Stimulated activated CD4-positive, alpha-beta T cell treated with anti-CD3 and anti-CD28 coated beads, Interleukin-4, amount 100 ng/mL, for 24 hours (primary cell): ENCODE results near the gene ADAMTS8.
"Not testable (repeated sequence)": the region's sequence is repeated elsewhere in the genome, so short reads cannot be mapped to it uniquely, and the experiment has no call there.

ENCODE experiments used
- DNase-seq: peaks from one replicate; pipeline ENCODE4 v3.0.0-alpha.2; 2020

ADAMTS8 gene

GRCh38 chr11:130459521-130459920, 31.1 kb upstream of the ADAMTS8 start:
- no peak for DNase-seq

- DNase-seq, result no peak
These were observed 30.0 kb upstream of the ADAMTS8 start for GRCh38 chr11:130458410-130458729.

GRCh38 chr11:130457623-130458409, 29.4 kb upstream of the ADAMTS8 start:
- no peak for DNase-seq

- DNase-seq, result no peak
These were observed 27.9 kb upstream of the ADAMTS8 start for GRCh38 chr11:130456286-130456685.

DNA sequence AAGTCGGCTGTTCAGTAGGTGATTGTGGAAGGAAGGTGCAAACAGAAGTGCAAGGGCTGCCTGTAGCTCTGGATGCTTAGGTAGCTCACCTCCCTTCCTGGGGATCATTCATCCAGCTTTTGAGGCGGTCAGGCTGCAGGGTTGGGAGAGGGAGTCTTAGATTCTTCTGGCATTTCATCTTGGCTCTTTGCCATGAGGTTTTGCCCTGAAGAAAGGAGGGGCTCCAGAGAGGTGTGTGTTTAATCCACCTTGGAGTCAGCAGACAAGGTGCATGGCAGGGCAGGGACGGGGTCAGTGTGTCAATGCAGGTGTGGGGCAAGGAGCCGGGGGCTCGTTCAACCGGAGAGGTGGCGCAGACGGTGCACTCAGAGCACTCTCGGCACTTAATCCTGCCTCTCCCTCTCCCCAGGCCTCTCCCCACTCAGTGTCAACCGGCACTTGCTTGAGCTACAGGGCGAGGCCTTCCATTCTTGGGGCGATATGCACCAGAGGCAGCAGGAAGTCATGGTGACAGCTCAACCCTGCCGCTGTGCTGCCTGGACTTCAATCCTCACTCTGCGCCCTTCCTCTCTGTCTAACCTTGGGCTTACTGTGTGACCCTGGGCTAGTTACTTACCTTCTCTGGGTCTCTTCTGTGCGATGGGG, 27.2 kb upstream of the ADAMTS8 start:
- no peak for DNase-seq

DNA sequence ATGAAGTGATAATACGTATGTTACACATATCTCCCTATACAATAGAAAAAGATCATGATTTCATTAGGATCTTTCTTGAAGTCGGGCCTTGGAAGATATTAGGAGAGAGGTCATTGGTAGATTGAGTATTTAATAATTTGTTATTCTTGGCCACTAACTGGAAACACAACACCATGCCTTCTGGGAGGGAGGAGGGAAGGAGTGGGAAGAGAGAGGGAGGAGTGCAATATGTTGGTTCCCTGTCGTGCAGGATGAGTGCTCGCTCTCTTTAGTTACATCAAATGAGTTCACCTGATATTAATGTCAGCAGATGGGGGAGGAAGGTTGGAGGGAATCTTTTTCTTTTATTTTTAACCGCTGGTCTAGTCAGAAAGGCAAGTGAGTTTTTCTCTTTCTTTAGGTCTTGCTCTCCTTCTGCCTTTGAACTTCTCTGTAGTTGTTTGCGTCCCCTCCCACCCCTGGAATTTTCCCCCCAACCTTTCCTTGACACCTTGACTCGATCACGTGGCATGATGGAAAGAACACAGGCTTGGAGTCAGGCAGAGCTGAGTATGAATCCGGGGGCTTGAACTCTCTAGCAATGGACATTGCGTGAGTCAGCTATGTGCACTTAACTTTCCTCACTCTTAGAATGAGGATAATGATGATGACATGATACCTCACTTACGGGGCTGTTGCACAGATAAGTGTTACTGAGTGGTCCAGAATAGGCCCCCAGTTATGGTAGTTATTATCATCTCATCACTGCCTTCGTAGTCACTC, 26.3 kb upstream of the ADAMTS8 start:
- no peak for DNase-seq

DNA sequence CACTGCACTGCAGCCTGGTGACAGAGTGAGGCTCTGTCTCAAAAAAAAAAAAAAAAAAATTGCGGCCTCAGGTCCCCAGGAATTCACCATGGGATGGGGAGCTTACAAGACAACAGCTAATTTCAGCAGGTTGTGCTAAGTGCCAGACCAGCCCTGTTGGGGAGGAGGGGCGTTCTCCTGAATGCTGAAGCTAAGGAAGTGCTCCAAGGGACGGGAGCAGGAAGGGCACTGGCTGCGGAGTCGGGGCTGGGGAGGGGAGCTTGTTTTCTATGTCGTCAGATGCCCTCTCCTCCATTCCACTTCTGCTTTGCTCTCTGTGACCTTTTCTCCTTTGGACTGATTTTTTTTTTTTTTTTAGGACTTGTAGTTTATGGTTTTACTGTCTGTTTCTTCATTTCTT, 24.5 kb upstream of the ADAMTS8 start:
- DNase-seq, result no peak

DNA sequence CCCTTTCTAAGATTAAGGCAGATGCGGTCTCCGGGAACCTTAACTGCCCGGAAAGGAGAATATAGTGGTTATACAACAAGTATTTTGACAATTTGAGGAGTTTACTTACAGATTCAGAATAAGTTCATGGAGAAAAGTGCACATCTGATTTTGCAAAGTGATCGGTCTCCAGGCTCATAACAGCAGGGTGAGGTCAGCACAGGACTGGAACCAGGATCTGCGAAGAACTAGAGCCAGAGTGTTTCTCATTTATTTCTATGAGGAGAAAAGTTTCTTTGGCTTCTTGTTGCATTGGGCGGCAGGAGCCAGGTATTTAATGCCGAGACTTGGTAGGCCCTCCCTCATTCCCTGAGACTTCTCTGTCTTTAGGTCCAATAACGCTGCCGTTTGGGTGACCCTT, 23.8 kb upstream of the ADAMTS8 start:
- DNase-seq, result no peak

- DNase-seq, result no peak
These were observed 23.0 kb upstream of the ADAMTS8 start for GRCh38 chr11:130451231-130452019.

- no peak for DNase-seq
These were observed 21.8 kb upstream of the ADAMTS8 start for GRCh38 chr11:130449996-130450769.

DNA sequence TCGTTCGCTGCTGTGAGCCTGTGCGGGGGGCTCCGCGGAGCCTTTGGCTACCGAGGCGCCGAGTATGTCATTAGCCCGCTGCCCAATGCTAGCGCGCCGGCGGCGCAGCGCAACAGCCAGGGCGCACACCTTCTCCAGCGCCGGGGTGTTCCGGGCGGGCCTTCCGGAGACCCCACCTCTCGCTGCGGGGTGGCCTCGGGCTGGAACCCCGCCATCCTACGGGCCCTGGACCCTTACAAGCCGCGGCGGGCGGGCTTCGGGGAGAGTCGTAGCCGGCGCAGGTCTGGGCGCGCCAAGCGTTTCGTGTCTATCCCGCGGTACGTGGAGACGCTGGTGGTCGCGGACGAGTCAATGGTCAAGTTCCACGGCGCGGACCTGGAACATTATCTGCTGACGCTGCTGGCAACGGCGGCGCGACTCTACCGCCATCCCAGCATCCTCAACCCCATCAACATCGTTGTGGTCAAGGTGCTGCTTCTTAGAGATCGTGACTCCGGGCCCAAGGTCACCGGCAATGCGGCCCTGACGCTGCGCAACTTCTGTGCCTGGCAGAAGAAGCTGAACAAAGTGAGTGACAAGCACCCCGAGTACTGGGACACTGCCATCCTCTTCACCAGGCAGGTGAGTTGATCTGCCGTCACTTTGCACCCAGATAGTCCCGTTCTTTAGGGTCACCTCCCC, 21.0 kb upstream of the ADAMTS8 start:
- DNase-seq, result no peak

- peak; percentile 16 for DNase-seq
These were observed 20.3 kb upstream of the ADAMTS8 start, which contains the start of gene ADAMTS15 for GRCh38 chr11:130448416-130449309. Gene ADAMTS15 (plus strand): TSS chr11:130448645. CDS start chr11:130448974, 329 bp downstream.

- no peak for DNase-seq
These were observed 19.6 kb upstream of the ADAMTS8 start for GRCh38 chr11:130448039-130448415.

GRCh38 chr11:130445788-130446187, 17.4 kb upstream of the ADAMTS8 start:
- DNase-seq, result no peak

- no peak for DNase-seq
These were observed 14.3 kb upstream of the ADAMTS8 start for GRCh38 chr11:130442737-130443136.

GRCh38 chr11:130441719-130442118, 13.3 kb upstream of the ADAMTS8 start:
- no peak for DNase-seq

DNA sequence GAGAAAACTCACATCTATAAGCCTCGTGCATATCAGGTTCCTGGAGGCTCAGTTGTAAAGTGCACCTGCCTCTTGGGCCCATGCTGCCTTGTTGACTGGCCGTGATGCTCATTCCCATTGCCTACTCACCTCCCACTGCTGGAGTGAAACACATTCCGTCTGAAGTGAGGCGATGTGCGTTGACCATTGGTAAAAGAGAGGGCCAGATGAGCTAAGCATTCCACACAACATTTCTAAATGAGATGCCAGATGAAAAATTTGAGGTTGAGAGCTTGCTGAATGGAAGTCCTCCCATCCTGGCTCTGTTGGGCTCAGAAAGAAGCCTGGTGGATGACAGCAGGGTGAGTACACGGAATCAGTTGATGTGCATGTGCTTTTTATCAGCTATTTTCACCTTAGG, 11.5 kb upstream of the ADAMTS8 start:
- no peak for DNase-seq

GRCh38 chr11:130439160-130439519, 10.7 kb upstream of the ADAMTS8 start:
- no peak for DNase-seq

GRCh38 chr11:130438401-130439159, 10.2 kb upstream of the ADAMTS8 start:
- DNase-seq, result not testable (repeated sequence)

DNA sequence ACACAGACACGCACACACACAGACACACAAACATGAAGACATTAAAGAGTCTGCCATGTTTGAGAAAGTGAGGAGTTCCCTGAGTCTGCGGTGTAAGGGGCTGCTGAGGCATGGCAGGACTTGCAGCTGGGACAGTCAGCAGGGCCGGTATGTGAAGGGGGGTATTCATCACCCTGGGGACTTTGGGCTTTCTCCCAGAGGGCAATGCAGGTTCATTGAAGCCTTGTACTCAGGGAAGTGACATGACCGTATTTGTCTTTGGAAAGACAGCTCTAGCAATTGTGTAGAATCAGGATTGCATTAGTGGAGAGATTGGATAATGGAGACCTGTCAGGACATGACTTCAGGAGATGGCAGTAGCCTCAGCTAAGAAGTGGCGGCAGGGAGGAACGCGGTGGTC, 9.4 kb upstream of the ADAMTS8 start:
- DNase-seq, result no peak
